Activated gamma-delta T cell treated with Interleukin-2 at 50 U/mL for 16 hours (primary cell): ENCODE results near the gene DYSF.

Source experiments
- DNase-seq: peaks from one replicate; pipeline ENCODE4 v3.0.0-alpha.2; 2020

Gene DYSF

GRCh38 chr2:71457123-71457915 lies 4.0 kb downstream of the DYSF start:
- DNase-seq, result no peak

GRCh38 chr2:71457923-71458322 lies 4.6 kb downstream of the DYSF start:
- no peak for DNase-seq

DNA sequence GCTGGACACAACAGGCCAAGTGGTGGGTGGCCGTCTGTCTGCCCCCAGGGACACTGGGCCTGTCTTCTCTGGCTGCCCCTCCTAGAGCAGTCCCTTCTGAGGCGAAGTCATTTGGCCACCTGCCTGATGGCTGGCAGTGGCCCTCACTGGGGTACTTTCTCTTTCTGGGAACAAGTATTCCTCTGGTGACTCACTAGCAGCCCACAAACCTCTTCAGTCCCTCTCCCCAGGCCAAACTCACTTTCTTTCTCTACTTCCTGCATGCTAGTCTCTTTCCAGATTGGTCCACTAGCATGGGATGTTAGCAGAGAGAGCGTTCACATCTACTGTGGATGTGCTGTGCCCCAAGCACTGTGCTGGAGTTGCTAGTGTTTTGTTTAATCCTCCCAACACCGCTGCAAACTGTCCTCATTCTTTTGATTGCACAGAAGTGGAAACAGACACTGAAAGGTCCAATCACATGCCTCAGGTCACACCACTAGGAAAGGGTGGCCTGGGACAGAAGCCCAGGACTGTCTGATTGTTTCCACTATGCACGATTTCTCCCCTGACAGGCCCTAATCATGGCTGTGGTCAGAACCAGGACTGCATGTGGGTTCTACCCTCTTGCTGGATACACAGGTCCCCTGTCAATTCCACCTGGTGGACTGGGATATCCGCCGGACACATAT lies 5.2 kb downstream of the DYSF start:
- no peak for DNase-seq

DNA sequence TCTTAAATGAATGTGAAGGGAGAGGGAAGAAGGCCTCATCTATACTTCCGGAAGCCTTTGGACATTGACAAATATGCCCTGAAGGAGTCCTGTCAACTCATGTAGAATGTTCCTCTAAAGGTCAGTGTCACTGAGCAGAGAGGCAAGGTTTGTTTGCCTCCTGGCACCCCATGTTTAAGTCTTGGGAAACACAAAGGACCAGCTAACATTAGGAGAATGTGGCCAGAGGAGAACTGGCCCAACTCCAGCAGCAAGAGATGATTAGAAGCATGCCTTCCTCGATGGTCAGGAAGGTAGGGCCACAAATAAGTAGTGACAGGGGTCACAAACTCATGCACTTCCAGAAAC lies 5.7 kb downstream of the DYSF start:
- DNase-seq, result no peak

GRCh38 chr2:71460056-71460455 lies 6.7 kb downstream of the DYSF start:
- DNase-seq, result no peak

DNA sequence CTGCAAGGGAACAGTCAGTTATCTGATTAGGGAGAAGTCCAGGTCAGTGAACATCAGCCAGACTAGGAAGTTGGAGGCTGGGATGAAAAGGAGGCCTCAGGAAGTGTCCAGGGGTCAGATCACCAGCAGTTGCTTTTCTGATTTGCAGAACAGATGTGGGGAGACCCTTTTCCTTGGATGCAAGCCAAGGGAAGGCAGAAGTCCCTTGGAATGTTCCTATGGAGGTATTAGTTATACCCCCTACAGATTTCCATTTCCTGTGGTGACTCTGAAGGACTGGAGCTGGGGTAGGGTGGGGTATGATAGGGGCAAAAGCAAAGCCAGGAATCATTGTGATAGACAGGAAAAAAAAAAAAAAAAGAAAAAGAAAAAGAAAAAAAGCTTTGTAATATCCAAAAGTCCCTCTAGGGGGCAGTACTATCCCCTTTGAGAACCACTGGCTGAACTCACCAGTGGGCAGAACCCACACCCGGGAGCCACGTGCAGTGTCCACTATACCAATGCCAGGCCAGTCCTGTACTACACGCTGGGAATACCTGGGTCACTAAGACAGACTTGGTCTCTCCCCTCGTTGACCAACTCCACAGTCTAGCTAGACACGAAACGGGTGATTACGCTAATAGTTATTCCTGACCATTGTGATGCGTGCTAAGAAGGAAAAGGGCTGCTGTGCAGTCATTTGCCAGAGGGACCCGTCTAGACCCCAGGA lies 7.4 kb downstream of the DYSF start:
- no peak for DNase-seq

DNA sequence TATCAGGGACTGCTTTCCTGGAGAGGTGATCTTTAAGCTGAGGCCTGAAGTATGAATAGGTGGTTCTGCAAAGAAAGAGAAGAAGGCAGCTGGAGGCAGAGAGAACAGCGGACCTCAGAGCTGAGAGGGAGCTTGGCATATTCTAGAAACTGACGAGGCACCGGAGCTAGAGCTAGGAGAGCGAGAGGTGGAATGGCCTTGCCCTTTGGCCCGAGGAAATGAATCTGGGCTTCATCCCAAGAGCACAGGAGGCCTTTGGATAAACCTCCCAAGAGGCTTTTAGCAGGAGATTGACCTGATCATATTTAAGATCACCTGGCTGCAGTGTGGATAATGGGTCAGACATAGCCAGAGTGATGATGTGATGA lies 7.9 kb downstream of the DYSF start:
- DNase-seq, result no peak

DNA sequence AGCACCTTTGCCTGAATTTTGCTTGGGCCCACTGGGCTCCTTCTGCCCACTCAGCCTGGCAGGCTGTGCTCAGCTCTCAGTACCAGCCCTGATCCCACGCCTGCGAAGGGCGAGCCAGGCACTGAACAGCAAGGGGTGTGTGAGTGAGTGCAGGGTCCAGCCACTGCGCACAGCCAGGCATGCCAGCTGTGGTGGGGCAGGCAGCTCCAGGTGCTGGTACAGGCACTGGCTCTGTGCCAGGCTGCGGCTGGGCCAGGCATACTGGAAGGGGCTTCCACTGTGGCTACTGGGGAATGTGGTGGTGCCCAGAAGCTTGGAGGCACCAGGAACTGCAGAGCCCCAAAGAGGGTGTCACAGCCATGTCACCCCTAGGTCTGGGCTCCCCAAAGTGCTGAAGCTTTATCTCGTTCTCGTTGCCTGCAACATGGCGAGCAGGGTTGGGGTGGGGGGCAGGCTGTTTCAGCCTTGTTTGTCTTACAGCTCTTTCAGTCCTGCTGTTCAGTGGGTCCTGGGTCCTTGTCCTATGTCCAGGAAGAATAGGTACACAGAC lies 8.8 kb downstream of the DYSF start:
- DNase-seq, result no peak

DNA sequence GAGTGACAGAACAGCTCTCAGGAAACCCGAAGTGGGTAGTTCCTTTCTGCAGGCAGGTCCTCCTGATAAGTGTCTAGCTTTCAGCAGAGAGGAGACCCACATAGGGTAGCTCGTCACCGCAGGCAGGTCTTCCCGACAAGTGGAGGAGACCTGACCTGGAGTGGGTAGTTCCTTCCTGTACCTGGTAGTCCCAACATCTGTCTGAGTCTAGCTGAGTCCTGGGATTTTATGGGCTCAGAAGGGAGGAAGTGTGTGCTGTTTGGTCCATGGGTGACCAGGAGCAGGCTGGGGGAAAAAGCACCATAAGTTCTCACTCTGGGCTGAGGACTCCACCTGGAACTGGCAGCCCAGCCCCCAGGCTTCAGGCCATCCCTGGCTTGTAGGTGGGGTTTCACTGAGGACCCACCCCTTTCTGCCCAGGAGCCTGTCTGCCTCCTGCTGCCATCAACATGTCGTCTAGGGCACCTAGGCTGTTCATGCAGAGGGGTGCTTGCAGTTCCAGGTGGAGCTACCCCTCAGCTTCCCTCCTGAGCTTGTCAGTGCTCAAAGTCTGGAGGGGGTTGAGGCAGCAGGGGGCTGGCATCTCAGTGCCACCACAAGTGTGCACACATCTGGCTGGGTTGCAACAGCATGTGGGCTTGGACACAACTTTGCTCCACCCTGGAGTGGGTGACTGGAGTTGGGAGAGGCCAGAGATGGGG lies 9.4 kb downstream of the DYSF start:
- DNase-seq, result no peak

DNA sequence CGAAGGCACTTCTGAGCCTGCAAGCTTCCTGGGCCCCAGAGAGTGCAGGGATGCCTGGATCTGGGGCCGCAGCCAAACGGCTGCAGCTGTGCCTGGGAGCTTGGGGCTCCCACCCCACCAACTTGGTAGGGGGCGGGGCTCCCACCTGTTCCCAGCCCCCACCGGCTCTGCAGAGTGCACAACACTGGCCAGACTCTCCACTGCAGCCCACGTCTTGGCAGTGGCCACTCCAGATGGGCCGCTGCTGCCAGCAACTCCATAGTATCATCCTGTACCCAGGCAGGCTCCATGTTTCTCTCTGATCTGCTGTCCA lies 9.9 kb downstream of the DYSF start:
- no peak for DNase-seq

- no peak for DNase-seq
These were observed 11.0 kb downstream of the DYSF start for GRCh38 chr2:71464389-71464788.

- DNase-seq, result no peak
These were observed 12.0 kb downstream of the DYSF start for GRCh38 chr2:71465356-71465755.

DNA sequence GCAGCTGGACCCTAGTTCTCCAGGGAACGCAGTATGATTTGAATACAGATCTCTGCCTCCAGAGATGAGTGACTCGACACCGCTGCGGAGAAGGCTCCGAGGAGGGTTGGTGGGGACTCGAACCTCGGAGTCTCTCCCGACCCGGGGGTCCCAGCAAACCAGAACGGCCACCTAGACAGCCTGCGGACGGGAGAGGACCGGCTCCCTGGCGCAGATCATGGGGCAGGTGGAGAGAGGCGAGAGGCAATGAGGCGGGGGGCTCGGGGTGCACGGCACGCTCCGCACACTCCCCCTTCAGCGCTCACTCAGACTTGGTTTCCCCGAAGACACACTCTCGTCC lies 12.6 kb downstream of the DYSF start:
- no peak for DNase-seq

DNA sequence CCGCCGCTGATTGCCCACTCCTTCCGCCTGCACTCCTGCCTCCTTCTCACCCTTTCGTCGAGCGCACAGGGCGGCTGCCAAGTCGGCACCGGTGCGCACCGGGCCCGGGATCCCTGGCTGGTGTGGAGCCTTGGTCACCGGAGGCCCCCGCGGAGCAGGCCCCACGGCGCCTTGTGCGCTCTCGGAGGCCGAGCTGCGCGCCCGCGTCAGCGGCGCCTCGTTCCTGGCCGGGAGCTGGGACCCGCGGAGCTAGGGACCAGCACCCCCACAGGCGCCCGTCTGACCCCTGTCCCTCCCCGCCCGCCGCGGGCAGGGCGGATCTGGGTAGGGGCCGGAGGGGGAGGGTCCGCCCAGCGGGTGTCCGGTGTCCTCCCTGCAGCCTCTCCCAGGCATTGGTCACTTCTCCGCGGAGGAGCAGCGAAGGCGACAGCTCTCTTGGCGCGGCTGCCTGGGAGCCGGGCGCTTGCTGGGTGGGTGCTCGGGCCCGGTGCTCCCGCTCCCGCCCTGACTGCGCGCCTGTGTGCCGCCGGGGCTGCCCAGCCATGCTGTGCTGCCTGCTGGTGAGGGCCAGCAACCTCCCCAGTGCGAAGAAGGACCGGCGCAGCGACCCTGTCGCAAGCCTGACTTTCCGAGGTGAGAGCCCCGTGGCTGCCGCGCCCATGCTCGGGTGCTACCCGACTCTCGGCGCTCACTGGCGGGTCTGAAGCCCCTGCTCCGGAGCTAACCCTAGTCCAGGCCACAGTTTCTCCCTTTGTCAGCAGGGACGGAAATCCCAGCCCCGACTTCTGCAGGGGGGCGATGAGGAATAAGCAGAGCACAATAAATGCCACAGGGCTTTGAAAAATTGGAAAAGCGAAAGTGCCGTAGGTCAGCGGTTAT lies 13.2 kb downstream of the DYSF start:
- DNase-seq, result no peak

- no peak for DNase-seq
These were observed 13.9 kb downstream of the DYSF start for GRCh38 chr2:71467180-71467815.

- DNase-seq, result no peak
These were observed 15.1 kb downstream of the DYSF start for GRCh38 chr2:71468279-71469015.

DNA sequence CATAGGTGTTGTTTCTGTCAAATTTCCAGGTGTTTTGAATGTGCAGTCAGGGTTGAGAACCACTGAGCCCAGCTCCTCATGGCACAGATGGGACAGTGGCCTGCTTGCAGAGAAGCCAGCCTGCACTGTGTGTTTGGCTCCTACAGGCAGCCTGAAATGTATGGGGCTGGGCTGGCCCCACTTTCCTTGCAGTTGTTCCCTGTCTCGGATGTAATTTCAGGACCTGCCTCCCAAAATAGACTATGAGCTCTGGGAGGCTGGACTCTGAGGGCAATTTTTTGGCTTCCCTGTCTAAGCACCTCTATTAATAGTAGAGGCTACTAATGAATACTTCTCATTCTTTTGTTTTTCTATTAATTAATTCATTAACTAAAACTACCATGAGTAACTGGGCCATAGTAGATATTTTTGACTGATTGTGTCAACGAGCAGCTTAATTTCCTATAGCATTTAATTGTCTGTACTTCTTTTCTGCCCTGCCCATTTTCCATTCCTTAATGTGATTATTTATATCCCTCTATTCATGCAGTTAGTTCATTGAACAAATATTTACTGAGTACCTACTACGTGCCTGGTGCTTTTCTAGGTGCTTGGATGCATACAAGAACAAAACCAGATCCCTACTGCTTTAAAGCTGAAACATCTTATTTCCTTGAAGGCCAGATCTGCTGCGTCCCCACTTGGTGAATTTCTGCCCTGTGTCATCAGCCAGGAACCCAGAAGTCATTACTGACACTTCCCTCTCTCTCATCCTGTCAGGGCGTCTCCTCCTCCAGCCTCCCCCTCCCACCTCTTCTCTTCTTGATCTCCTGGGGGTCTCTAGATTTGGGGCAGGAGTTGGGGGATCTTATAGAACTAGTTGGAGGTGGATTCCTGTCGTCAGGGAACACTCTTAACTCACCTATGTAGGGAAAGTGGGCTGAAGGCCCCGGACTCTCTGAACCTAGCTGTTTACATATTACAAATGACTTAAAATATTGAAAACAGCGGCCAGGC lies 16.3 kb downstream of the DYSF start:
- no peak for DNase-seq

- DNase-seq, result no peak
These were observed 17.9 kb downstream of the DYSF start for GRCh38 chr2:71471276-71471675.

- no peak for DNase-seq
These were observed 18.7 kb downstream of the DYSF start for GRCh38 chr2:71472019-71472418.
